Activated T-helper 17 cell treated with anti-CD3 and anti-CD28 coated beads, Interleukin-2, amount 50 U/mL, for 72 hours (primary cell): ENCODE measurements around the gene NIM1K. TPM values are rescaled to one million over a fixed set of nuclear protein-coding genes. Genes with fewer than 3 reads are reported as not detected.

Source experiments
- ATAC-seq: fragments of 150-1000 bp; cut with Tn5 transposase; replicated peaks from 2 replicates; pipeline ENCODE4 v1.10.0; 2021; ENCODE audit warnings: mild to moderate bottlenecking, moderate library complexity
- H3K27ac Mint-ChIP-seq: one replicate; pipeline ENCODE4 v1.8.0; 2022; ENCODE audit warnings: mixed read lengths
- H3K27me3 Mint-ChIP-seq: one replicate; pipeline ENCODE4 v1.8.0; 2022; ENCODE audit warnings: mixed read lengths
- H3K36me3 Mint-ChIP-seq: one replicate; pipeline ENCODE4 v1.8.0; 2022; ENCODE audit warnings: low read depth, mild to moderate bottlenecking, mixed read lengths
- H3K4me1 Mint-ChIP-seq: one replicate; pipeline ENCODE4 v1.8.0; 2022; ENCODE audit warnings: mixed read lengths
- H3K4me3 Mint-ChIP-seq: one replicate; pipeline ENCODE4 v1.8.0; 2022; ENCODE audit warnings: mild to moderate bottlenecking, mixed read lengths
- H3K9me3 Mint-ChIP-seq: one replicate; pipeline ENCODE4 v1.8.0; 2022; ENCODE audit warnings: mixed read lengths
- total RNA-seq, 2 donors: library from RNA; stranded (reverse); gene quantifications; one replicate each; pipeline ENCODE4 v1.2.3, GENCODE V29; 2022

The NIM1K gene
- total RNA-seq, 2 donors from 2014 or later, result 1.7 to 4.3 TPM

- Mint-ChIP-seq H3K4me3 (no peak overlapping the region), H3K27ac (peak overlapping the region; percentile 22), H3K27me3 (peaks cover 60% of the 10 kb centered on the region), H3K4me1 (peaks cover 10% of the 10 kb centered on the region), H3K36me3 (no peaks in the 10 kb centered on the region), H3K9me3 (peaks cover 17% of the 10 kb centered on the region)
- ATAC-seq, result peak; percentile 48
These were observed 76.3 kb downstream of the NIM1K start for GRCh38 chr5:43268188-43268820.

DNA sequence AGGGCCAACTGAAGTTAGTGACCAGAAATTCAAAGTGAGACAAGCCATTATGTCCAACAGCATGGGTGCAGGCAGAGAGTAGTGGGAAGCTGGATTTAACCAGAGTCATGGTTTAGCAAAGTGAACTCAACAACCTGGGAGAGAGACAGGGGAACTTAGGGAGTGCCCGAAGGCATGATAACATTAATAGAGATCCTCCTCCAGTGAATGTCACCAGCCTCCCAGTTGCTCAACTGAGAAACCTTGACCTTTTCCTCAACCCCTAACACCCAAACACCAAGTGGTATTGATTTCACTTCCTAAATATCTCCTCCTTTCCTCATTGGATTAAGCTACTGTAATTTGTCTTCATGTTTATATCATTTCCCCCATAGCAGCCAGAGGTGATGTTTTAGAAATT lies 78.6 kb downstream of the NIM1K start:
- Mint-ChIP-seq H3K36me3 (no peaks in the 10 kb centered on the region), H3K4me3 (no peak overlapping the region), H3K27me3 (peaks cover 42% of the 10 kb centered on the region), H3K4me1 (peaks cover 10% of the 10 kb centered on the region), H3K9me3 (peaks cover 17% of the 10 kb centered on the region), H3K27ac (no peak overlapping the region)
- no peak for ATAC-seq

DNA sequence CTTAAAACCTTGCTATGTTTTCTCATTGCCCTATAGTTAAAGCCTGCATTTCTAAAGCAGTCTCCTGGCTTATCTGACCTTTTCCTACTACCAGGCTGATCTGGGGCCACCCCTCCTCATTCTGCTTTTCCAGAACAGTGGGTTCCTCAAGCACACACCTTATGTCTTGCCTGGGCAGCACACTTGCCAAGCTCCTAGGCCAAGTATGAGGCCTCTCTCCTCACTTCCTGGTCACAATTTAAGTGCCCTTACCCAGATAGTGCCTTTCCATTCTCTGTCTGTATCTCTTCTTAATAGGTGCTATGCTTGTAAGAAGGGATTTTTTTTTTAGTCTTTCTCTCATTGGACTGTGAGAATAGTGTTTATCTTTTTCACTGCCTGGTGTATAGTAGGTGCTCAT lies 81.5 kb downstream of the NIM1K start:
- no peak overlapping the region for H3K4me3 Mint-ChIP-seq
- no peaks in the 10 kb centered on the region for H3K9me3 Mint-ChIP-seq
- no peak for ATAC-seq
- H3K36me3 Mint-ChIP-seq, result no peaks in the 10 kb centered on the region
- H3K27ac Mint-ChIP-seq, result peak overlapping the region; percentile 7
- H3K27me3 Mint-ChIP-seq, result peaks cover 22% of the 10 kb centered on the region
- no peaks in the 10 kb centered on the region for H3K4me1 Mint-ChIP-seq

- Mint-ChIP-seq H3K36me3 (no peaks in the 10 kb centered on the region), H3K27me3 (peaks cover 22% of the 10 kb centered on the region), H3K9me3 (no peaks in the 10 kb centered on the region), H3K27ac (no peak overlapping the region), H3K4me1 (no peaks in the 10 kb centered on the region), H3K4me3 (no peak overlapping the region)
- no peak for ATAC-seq
These were observed 82.5 kb downstream of the NIM1K start for GRCh38 chr5:43274435-43275114.

GRCh38 chr5:43275391-43275790 lies 83.4 kb downstream of the NIM1K start:
- no peaks in the 10 kb centered on the region for H3K9me3 Mint-ChIP-seq
- H3K36me3 Mint-ChIP-seq, result no peaks in the 10 kb centered on the region
- no peaks in the 10 kb centered on the region for H3K4me1 Mint-ChIP-seq
- ATAC-seq, result no peak
- H3K27ac Mint-ChIP-seq, result no peak overlapping the region
- H3K27me3 Mint-ChIP-seq, result peaks cover 16% of the 10 kb centered on the region
- H3K4me3 Mint-ChIP-seq, result no peak overlapping the region

- Mint-ChIP-seq H3K27ac (no peak overlapping the region), H3K4me1 (peaks cover 7% of the 10 kb centered on the region), H3K36me3 (no peaks in the 10 kb centered on the region), H3K27me3 (no peaks in the 10 kb centered on the region), H3K9me3 (no peaks in the 10 kb centered on the region), H3K4me3 (no peak overlapping the region)
- no peak for ATAC-seq
These were observed 87.7 kb downstream of the NIM1K start for GRCh38 chr5:43279548-43280274.

DNA sequence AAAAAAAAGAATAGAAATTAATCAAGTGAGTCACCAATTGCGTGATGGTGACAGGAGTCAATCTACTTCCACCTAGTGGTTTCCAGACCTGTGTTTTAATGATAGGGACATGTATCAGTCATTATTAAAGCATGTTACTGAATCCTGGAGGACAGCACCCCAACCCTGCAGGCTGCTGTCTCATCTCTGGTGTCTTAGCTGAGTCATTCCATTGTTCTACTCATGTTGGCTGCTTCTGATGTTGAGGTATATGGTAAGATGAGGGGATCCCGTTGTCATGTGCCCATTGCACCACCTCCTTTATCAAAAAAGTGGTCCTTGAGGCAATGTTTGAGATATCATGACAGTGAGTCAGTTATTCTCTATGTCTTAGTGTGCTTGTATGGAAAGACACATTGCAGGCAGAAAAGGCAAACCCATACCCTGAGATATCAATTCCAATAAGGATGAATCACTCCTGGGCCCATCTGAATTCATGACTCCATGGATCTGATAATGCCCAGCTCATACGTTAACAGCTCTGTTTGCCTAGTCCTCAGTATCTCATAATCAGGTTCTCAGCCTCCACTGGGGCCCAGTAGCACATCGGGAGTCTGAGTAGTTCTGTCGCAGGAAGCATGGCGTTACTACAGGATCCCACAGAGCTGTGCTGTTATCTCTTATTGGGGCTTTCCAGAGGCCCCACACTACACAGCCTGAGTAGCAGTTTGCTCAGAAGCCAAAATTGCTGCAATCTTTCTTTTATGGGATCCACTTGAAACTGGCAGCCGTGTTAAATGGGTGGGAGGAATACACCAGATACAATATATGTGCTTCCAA lies 90.0 kb downstream of the NIM1K start:
- H3K4me1 Mint-ChIP-seq, result peaks cover 7% of the 10 kb centered on the region
- no peak overlapping the region for H3K4me3 Mint-ChIP-seq
- H3K9me3 Mint-ChIP-seq, result no peaks in the 10 kb centered on the region
- no peaks in the 10 kb centered on the region for H3K27me3 Mint-ChIP-seq
- H3K27ac Mint-ChIP-seq, result peak overlapping the region; percentile 51
- H3K36me3 Mint-ChIP-seq, result peaks cover 5% of the 10 kb centered on the region
- ATAC-seq, result peak; percentile 84

DNA sequence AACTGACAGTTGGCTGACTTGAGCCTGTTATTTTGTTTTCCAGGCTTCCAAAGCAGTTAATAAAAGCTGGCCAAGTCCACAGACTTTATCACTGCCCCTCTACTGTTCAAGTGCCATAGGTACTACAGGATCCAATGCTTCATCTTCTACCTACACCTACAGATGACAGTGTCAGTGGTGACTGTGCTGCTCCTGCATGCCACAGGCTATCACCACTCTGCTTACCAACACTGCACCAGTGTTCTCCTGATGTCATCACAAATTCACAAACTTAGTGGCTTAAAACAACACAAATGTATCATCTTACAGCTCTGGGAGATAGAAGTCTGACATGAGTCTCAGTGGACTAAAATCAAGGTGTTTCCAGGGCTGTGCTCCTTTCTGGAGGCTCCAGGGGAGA lies 94.6 kb downstream of the NIM1K start:
- no peaks in the 10 kb centered on the region for H3K9me3 Mint-ChIP-seq
- no peak overlapping the region for H3K27ac Mint-ChIP-seq
- ATAC-seq, result peak; percentile 30
- no peak overlapping the region for H3K4me3 Mint-ChIP-seq
- H3K27me3 Mint-ChIP-seq, result no peaks in the 10 kb centered on the region
- H3K4me1 Mint-ChIP-seq, result peaks cover 6% of the 10 kb centered on the region
- H3K36me3 Mint-ChIP-seq, result peaks cover 51% of the 10 kb centered on the region

GRCh38 chr5:43287493-43287892 lies 95.5 kb downstream of the NIM1K start:
- Mint-ChIP-seq H3K4me3 (no peak overlapping the region), H3K27ac (no peak overlapping the region), H3K9me3 (no peaks in the 10 kb centered on the region), H3K36me3 (peaks cover 59% of the 10 kb centered on the region), H3K4me1 (no peaks in the 10 kb centered on the region), H3K27me3 (no peaks in the 10 kb centered on the region)
- no peak for ATAC-seq

DNA sequence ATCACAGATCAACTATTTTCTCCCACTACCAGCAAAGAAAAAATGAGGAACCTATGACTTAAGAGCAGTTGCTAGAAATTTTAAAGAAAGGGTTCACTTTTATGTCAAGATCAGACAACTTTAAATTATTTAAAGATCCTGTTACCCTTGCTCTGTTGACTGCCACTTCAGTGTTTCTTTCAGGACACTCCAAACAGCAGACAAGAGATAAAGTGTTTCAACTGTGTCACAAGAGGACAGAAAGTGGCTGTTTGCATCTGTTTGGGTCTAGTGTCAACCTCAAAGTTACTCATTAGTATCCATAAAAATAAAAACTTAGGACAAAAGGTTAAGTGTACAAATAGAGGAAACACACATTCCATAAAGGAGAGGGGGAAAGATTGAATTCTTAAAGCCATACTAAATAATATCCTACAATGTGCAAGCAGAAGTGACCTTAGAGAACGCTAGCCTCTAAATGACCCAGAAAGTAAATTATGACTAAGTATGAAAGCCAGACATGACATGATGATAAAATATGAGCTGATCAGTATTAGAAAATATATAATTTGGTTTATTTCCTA lies 96.3 kb downstream of the NIM1K start:
- Mint-ChIP-seq H3K4me1 (no peaks in the 10 kb centered on the region), H3K9me3 (no peaks in the 10 kb centered on the region), H3K27me3 (no peaks in the 10 kb centered on the region), H3K27ac (no peak overlapping the region), H3K36me3 (peaks cover 68% of the 10 kb centered on the region), H3K4me3 (no peak overlapping the region)
- ATAC-seq, result no peak

GRCh38 chr5:43290726-43291125 lies 98.7 kb downstream of the NIM1K start:
- H3K27me3 Mint-ChIP-seq, result no peaks in the 10 kb centered on the region
- H3K27ac Mint-ChIP-seq, result no peak overlapping the region
- H3K4me1 Mint-ChIP-seq, result peaks cover 5% of the 10 kb centered on the region
- H3K36me3 Mint-ChIP-seq, result peaks cover 92% of the 10 kb centered on the region
- no peak overlapping the region for H3K4me3 Mint-ChIP-seq
- ATAC-seq, result no peak
- no peaks in the 10 kb centered on the region for H3K9me3 Mint-ChIP-seq

DNA sequence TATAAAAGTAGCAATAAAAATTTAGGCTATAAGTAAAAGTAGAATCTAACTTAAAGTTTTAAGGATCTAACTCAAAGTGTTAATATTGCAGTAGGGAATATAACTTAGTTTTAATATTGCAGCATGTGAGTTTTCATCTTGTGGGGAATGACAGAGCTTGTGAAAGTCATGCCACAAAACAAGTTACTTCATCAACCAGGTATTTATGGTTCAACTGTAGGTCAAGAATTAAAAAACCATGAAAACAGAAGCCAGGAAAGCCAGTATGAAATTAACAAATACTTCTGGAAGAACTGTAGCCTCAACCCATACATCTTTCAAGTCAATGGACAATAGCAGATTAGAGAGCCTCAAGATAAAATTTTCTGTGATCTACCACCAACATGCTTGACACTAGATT lies 102.2 kb downstream of the NIM1K start:
- Mint-ChIP-seq H3K36me3 (peaks cover 100% of the 10 kb centered on the region), H3K4me1 (peaks cover 5% of the 10 kb centered on the region)

DNA sequence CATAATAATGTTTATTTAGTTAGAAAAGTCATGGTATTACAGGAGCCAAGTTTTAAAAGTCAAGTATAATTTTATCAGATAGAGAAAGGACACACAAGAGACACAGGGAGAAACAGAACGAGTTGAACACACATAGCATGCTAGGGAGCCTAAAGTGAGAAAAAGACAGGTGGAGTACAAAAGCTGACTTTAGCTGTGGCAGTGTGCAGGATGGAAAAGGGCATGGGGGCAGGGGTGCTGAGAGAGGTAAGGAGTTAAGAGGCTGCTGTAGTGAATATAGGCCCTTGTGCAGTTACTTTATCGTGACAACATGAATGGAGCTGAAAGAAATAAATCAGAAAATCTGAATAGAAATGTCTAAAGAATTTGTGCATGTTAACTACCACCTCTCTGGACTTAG lies 103.2 kb downstream of the NIM1K start:
- H3K4me1 Mint-ChIP-seq, result peaks cover 5% of the 10 kb centered on the region
- ATAC-seq, result no peak
- no peak overlapping the region for H3K4me3 Mint-ChIP-seq
- H3K36me3 Mint-ChIP-seq, result peaks cover 100% of the 10 kb centered on the region
- H3K27me3 Mint-ChIP-seq, result no peaks in the 10 kb centered on the region
- H3K9me3 Mint-ChIP-seq, result no peaks in the 10 kb centered on the region
- no peak overlapping the region for H3K27ac Mint-ChIP-seq

More for the DNA sequence above, 102.2 kb downstream of the NIM1K start:
- no peaks in the 10 kb centered on the region for H3K9me3 Mint-ChIP-seq
- peak overlapping the region; percentile 15 for H3K27ac Mint-ChIP-seq
- ATAC-seq, result no peak
- H3K27me3 Mint-ChIP-seq, result no peaks in the 10 kb centered on the region
- no peak overlapping the region for H3K4me3 Mint-ChIP-seq

DNA sequence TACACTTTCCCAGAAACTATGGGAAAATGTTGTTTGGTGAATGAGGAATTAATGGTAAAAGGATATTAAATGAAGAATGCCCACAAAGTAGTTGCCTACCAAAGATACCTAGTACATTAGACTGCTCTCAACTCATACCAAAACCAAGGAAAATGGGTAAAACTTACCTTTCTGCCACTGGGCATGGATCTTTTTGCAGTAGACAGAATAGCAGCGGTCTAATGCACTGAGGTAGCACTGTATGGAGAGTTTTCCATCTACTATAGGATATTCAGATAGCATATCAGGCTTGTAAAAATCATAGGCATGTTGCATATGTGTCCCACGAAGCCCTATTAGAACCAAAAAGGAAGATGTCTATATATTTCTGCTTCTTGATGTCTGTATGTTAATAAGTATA lies 104.8 kb downstream of the NIM1K start:
- Mint-ChIP-seq H3K36me3 (peaks cover 100% of the 10 kb centered on the region), H3K27ac (no peak overlapping the region), H3K4me1 (peaks cover 17% of the 10 kb centered on the region), H3K27me3 (no peaks in the 10 kb centered on the region), H3K4me3 (no peak overlapping the region), H3K9me3 (no peaks in the 10 kb centered on the region)
- ATAC-seq, result no peak
